ENCODE measurements around the gene IQCM.
A peak's percentile ranks its signal among the peaks of the same experiment; 100 is the strongest.

Gene IQCM, protein sequence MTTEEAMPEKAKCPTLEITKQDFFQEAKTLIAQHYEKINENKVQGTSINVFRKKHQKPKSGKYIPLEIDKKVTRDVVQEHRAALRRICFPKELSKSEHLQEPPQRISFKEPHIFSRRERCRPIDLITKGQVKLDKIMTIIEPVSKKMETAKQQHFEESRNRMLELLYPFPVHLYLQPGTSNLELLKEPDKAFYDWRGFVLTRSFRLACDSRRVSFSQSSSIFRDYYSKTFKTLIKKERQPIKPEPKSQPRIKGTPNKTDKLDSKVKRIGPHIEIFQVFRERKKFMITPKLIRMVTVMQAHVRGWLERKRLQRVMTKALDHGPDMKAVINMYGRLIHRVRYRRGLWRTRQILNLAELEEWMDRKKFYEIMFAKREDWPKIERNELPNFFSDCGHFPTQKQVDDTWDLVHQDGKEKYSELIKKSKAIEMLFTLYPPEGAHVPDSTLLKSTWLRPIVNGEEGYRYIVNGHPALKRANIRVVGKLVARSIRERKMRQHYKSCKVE

GRCh38 chr4:149815743-149816142 is at the start of gene IQCM:
TSS of gene IQCM (minus strand) at chr4:149815843. CDS start at chr4:149742691, 73,152 bp downstream.
- DNase-seq: no peak

DNA sequence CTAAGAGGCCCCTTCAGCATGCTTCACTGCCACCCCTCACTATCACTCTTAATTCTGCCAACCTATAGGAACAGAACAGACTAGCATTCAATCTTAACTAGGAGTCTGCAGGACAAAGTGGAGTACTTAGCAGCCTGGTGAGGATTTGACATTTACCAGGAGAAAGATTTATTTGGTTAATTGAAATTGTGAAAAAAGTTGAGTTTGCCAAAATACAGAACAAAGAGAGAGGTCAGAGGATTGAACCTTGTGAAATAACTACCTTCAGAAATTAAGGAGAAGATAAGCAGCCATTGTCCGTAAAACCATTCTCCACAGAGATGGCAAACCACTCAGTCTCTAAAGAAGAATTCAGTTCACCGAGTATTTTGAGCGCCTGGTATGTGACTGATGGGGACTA is 41.8 kb upstream of the IQCM start:
- no peak for DNase-seq

DNA sequence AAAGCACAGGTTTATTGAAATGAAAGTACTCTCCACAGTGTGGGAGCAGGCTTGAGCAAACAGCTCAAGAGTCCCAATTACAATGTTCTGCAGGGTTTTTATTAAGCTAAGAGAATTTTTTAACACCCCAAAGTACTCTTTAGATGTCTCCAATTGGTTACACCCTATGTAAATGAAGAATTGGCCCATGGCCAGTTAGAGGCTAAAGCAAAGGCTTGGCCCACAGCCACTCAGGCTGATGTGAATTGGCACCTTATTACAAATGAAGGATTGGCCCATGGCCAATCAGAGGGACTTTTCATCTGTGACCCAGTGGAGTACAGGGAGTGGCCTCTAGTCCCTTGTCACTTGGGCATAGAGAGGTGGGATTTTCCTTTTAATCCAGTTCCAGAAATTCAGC is 30.1 kb upstream of the IQCM start:
- no peak for DNase-seq

- no peak for DNase-seq
Observed at GRCh38 chr4:149841686-149842085, 26.0 kb upstream of the IQCM start.

DNA sequence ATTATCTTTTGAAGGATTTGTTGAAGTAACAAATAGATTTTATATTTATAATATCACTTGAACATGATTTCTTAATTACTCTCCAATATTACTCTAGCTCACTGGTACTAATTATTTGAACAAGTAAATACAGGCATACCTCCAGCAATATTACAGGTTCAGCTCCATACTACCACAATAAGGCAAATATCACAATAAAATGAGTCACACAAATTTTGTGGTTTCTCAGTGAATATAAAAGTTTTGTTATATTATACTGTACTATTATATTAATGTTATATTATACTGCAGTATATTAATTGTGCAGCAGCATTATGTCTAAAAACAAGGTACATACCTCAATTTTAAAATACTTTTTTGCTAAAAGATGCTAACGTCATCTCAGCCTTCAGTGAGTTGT is 22.4 kb upstream of the IQCM start:
- DNase-seq: no peak

- no peak for DNase-seq
Observed at GRCh38 chr4:149836546-149836945, 20.9 kb upstream of the IQCM start.

- DNase-seq: no peak
Observed at GRCh38 chr4:149835280-149835679, 19.6 kb upstream of the IQCM start.

GRCh38 chr4:149831656-149832208 is 16.1 kb upstream of the IQCM start:
- no peak for DNase-seq

GRCh38 chr4:149830823-149831222 is 15.2 kb upstream of the IQCM start:
- DNase-seq: no peak

- DNase-seq: no peak
Observed at GRCh38 chr4:149825336-149825735, 9.7 kb upstream of the IQCM start.

- peak; percentile 98 for DNase-seq
Observed at GRCh38 chr4:149823769-149824221, 8.2 kb upstream of the IQCM start.

DNA sequence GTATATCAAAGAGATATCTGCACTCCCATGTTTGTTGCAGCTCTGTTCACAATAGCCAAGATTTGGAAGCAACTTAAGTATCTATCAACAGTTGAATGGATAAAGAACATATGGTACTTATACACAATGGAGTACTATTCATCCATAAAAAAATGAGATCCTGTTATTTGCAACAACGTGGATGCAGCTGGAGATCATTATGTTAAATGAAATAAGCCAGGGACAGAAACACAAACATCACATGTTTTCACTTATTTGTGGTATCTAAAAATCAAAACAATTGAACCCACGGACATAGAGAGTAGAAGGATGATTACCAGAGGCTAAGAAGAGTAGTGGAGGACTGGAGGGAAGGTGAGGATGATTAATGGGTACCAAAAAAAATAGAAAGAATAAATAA is 14.2 kb downstream of the IQCM start:
- DNase-seq: no peak

- no peak for DNase-seq
Observed at GRCh38 chr4:149799546-149799945, 16.1 kb downstream of the IQCM start.

DNA sequence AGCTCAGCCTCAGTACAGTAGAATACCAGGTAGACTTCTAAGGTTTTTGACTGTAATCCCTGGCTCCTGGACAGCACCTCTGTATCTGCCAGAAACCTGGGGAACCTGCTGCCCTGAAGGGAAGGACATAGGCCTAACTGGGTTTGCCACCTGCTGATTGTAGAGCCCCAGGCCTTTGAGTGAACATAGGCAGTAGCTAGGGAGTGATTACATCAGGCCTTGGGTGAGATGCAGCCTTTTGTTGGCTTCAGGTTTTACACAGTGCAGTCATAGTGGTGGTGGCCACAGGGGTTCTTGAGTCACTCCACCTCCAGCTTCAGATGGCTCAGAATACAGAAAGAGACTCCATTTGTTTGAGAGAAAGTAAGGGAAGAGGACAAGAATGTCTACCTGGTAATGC is 19.3 kb downstream of the IQCM start:
- DNase-seq: no peak

DNA sequence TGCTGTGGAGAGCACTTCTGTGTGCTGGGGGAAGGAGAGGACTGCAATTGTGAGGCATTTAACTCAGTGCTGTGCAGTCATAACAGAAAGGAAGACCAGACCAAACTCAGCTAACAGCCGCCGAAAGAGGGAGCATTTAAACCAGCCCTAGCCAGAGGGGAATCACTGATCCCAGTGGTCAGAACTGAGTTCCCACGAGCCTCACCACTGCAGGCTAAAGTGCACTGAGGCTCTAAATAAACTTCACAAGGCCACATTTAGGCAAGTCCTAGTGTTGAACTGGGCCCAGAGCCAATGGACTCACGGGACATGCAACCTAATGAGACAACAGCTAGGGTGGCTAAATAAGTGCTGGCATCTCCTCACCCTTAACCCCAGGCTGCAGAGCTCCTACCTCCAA is 20.4 kb downstream of the IQCM start:
- no peak for DNase-seq

GRCh38 chr4:149794352-149794751 is 21.3 kb downstream of the IQCM start:
- no peak for DNase-seq

DNA sequence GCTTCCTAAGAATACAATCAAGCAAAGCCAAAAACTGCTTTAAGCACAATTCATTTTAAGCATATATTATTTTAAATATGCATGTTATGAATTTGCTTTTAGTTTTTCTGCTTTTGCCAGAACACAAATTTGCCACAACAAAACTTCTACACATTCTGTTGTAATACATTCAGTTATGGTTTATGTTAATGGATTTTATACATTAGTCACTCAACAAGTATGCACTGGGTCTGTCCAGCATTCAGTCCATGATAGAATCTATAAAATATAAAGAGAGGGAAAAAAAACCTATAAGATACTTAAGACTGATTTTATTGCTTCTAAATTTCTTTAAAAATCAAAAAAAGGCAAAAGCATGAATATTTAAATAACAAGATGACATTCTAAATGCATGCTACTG is 22.2 kb downstream of the IQCM start:
- no peak for DNase-seq

- DNase-seq: no peak
Observed at GRCh38 chr4:149791851-149792250, 23.8 kb downstream of the IQCM start.

GRCh38 chr4:149790172-149790907 is 25.3 kb downstream of the IQCM start:
- DNase-seq: no peak

DNA sequence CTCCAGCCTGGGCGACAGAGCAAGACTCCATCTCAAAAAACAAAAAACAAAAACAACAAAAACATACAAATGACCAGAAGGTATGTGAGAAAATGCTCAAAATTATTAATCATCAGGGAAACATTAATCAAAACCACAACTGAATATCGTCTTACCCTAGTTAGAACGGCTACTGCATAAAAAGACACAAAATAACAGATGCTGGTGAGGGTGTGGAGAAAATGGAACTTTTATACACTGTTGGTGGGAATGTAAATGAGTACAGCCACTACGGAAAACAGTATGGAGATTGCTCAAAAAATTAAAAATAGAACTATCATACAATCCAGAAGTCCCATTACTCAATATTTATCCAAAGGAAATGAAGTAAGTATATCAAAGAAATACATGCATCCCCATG is 27.3 kb downstream of the IQCM start:
- no peak for DNase-seq

DNA sequence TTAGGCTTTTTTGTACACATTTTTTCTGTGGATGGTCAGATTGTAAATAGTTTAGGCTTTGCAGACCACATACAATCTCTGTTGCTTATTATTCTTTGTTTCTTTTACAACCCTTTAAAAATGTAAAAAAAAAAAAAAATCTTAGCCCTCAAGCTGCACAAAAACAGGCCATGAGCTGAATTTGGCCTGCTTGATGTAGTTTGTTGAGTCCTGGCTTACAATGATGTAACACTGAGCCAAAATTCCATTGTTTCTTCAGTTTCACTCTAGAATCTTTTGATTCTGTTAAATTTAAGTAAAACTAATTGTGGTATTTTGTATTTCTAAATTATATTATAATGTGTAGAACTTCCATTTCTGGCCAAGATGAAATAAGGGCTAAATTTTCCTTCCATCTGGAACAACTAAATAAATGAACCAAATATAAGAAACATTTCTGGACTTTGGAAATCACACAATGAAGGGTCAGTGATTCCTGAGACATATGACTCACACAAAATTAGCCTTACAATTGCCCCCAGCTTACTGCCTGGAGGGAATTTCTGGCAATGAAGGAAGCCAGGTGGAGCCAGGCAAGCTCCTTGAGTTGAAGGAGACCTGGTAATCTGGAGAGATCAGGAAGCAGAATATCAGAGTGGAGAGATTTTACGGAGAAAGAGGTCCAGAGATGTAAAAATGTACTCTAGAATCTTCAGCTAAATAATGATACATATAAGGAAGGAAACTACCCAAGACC is 29.8 kb downstream of the IQCM start:
- peak; percentile 19 for DNase-seq

GRCh38 chr4:149784018-149784417 is 31.6 kb downstream of the IQCM start:
- peak; percentile 26 for DNase-seq

DNA sequence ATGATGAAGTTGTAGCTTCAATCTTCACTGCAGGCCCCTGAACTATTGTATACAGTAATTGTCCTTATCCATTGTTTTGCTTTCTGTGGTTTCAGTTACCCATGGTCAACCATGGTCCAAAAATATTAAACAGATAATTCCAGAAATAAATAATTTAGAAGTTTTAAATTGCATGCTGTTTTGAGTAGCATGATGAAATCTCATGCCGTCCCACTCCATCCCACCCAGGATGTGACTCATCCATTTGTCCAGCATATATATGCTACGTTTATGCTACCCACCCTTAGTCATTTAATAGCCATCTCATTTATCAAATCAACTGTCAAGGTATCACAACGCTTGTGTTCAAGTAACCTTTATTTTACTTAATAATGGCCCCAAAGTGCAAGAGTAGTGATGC is 34.5 kb downstream of the IQCM start:
- DNase-seq: peak; percentile 35

Data from kidney glomerular epithelial cell (primary cell).